Activated CD4-positive, alpha-beta T cell treated with anti-CD3 and anti-CD28 coated beads, Interleukin-2, Interleukin-6, amounts not matched to agents 100 ng/mL and 50 ng/mL, durations not matched to agents 16 hours and 8 hours (primary cell): ENCODE data around the gene OGFR.

Experiments
- DNase-seq: peaks from one replicate; pipeline ENCODE4 v3.0.0-alpha.2; 2020

The OGFR gene

GRCh38 chr20:62802026-62802712 lies 2.5 kb upstream of the OGFR start:
- DNase-seq: no peak

DNA sequence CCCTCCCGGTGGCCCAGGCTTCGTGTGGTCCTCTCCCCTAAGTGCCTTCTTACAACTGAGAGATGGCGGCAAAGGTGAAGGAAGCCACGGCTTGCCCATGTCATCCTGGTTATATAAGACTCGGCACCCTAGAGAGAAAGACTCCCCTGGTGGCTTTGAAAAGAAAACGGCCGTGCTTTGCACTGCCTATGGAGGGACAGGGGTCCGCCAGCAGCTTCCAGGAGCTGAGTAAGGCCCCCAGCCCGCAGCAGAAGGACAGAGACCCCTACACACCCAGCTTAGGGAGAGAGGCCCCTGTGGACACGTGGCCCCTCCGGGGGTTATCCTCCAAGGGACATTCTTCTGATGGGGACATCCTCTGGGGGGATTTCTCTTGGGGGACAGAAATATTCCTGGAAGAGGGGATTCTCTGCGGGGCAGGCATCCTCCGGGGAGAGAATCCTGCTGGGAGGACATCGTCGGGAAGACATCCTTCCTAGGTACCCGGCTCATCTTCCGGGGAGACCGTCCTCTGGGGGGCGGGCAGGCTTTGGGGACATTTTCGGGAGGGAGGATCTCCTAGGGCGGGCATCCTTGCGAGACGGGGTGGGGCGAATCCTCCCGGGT lies 511 bp upstream of the OGFR start:
- DNase-seq: no peak

GRCh38 chr20:62805155-62805710 lies 598 bp downstream of the OGFR start:
- peak; percentile 23 for DNase-seq

DNA sequence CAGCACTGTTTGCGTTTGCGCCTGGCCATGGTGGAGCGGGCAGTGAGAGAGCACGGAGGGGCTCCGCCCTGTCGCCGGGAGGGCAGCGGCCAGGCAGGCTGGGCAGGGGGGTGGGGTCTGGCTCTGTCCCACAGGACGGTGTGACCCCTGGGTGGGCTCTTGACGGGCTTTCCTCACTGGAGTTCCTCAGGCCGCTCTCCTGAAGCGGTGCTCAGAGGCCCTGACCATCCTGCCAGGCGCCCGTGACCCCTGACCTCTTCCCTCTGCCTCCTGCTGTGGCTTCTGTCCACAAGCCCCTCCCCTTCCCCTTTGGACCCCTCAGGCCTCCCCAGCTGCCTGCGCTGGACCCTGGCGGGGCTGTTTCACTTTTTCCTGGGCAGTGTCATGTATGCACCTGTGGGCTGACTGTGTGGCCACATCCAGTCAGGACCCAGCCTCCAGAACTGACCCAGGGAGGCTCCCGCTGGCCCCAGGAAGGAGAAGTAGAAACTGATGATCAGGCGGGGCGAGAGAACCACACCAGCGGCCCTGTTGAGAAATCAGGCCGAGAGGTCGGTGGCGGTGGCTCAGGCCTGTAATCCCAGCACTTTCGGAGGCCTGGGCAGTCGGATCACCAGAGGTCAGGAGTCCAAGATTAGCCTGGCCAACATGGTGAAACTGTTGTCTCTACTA lies 1.2 kb downstream of the OGFR start:
- no peak for DNase-seq

GRCh38 chr20:62806383-62807050 lies 1.9 kb downstream of the OGFR start:
- DNase-seq: no peak

GRCh38 chr20:62807444-62808210 lies 3.0 kb downstream of the OGFR start:
- DNase-seq: no peak

- DNase-seq: peak; percentile 82
These were observed 3.7 kb downstream of the OGFR start for GRCh38 chr20:62808211-62808865.

DNA sequence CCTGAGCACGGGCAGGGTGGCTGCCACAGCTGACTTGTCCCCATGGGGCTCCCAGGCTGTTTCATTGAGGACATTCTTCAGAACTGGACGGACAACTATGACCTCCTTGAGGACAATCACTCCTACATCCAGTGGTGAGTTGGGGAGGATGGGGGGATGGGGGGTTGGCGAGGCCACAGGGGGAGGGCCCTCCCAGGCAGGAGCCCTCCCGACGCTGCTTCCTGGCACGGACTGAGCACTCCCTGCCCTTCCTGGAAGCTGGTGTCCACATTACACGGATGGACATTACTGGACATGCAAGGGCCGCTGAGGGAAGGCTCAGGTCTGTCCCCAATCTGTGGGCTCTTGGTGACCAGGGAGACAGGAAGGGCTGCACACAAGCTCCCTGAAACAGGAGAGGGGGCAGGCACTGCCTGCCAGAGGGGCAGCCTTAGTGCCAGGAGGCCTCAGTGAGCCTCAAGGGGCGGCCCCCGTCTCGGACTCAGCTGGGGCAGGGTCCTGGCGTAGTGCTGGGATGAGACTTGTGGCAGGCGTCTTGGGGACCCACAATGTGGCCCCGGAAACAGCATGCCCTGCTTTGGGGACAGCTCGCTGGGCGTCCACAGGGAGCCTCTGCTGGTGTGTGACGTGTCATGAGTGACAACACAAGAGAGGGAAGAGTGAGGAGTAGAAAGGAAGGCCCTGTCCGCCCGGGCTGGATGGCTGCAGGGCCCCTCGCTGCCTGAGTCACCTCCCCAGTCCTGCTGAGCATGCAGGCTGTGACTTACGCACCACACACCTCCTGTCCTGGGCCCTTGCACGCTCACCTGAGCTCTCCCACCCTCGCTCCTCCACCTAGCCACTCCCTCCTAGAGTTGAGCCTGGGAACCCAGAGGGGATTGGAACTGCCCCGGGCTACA lies 5.1 kb downstream of the OGFR start:
- no peak for DNase-seq

GRCh38 chr20:62811320-62811719 lies 6.7 kb downstream of the OGFR start:
- DNase-seq: no peak

- DNase-seq: no peak
These were observed 7.1 kb downstream of the OGFR start for GRCh38 chr20:62811720-62812119.

GRCh38 chr20:62812181-62812906 lies 7.7 kb downstream of the OGFR start:
- no peak for DNase-seq

DNA sequence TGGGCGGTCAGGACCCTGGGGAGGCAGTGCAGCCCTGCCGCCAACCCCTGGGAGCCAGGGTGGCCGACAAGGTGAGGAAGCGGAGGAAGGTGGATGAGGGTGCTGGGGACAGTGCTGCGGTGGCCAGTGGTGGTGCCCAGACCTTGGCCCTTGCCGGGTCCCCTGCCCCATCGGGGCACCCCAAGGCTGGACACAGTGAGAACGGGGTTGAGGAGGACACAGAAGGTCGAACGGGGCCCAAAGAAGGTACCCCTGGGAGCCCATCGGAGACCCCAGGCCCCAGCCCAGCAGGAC lies 8.2 kb downstream of the OGFR start:
- DNase-seq: no peak

DNA sequence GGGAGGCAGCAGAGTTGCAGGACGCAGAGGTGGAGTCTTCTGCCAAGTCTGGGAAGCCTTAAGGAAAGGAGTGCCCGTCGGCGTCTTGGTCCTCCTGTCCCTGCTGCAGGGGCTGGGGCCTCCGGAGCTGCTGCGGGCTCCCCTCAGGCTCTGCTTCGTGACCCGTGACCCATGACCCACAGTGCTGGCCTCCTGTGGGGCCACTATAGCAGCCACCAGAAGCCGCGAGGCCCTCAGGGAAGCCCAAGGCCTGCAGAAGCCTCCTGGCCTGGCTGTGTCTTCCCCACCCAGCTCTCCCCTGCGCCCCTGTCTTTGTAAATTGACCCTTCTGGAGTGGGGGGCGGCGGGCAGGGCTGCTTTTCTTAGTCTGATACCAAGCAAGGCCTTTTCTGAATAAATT lies 9.0 kb downstream of the OGFR start:
- DNase-seq: no peak

DNA sequence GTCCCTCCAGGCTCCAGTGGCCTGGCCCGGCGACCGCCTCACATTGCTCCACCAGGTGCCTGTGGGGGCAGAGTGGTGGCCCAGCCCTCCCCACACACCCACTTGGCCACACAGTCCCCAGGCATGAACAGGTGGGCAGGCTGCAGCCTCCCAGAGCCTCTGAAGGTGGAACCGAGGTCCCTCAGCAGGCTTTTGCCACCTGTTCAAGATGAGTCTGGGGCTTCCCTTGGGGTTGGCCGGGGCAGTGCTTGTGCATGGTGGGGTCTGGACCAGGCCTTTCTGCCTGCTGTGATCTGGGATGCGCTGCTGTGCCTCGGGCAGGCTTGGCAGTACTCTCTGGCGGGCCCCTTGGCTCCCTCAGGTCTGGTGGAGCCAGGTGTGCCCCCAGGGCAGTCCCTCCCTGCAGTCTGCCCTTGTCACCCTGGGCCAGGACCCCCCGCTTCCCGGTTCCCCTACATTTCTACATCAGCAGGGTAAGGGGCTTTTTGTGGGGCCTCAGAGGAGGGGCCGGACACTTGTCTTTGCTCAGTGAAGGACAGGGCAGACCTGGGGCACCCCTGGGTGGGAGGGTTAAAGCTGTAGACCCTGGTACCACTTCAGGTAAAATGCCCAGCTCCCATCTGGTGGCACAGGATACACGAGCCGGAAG lies 9.5 kb downstream of the OGFR start:
- no peak for DNase-seq

DNA sequence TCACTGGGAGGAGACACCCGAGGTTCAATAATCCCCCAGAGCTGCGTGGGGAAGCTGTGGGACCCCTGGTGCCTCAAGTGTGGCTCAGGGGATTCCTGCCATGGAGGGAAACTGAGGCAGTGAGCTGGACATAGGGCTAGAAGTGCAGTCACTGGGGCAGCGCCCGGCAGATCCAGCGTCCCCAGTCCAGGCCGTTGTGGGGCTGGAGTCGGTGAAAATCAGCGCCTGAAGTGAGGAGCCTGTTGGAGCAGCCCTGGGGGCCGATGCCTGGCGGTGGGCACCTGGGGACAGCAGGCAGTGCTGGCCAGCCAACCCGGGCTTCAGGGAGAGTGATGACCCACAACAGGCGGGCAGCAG lies 10.1 kb downstream of the OGFR start:
- DNase-seq: no peak

- no peak for DNase-seq
These were observed 10.7 kb downstream of the OGFR start for GRCh38 chr20:62815066-62815991.

DNA sequence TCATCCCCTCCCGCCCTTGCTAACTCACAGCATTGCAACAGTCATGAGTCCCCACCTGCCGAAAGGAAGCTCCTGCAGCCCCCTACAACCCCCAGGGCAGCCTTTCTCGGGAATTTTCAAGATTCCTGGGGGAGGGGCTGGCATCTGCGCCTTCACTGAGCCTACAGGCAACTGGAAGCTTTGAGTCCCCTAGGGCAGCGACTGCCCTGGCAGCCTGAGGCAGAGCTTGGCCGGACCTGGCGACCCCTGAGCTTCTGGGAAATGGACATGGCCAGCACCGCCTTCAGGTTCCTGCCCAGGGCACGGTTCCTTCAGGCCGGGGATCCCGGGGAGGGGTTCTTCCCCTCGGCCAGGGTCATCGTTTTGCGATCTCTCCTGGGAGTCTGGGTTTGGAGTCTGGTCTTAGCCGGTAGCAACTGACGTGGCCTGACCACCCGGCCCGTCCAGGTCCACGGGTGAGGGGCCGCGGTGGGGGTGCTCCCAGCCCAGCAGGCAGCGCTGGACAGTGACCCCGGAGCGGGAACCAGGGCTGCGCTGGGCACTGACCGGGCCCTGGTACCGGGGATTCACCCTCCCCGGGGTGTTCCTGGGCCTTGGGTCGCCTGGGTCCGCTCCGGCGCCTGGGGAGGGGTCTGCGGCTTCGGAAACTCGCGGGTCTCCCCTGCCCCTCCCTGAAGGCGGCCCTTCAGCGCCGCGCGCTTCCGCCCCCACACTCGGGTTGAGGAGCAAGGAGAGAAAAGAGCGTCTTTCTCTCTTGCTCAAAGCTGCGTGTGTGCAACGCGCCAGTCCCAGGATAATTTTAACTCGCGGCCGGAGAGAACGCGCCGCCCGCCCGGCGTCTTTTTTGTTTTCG lies 11.6 kb downstream of the OGFR start:
- DNase-seq: no peak
